K562 treated with DMSO at 1 percent for 24 hours (cell line): ENCODE results near the gene UBA7. TPM values are rescaled to one million over a fixed set of nuclear protein-coding genes. Genes with fewer than 3 reads are reported as not detected.

ENCODE experiments used
- total RNA-seq: library from RNA; unstranded; fragments of 300-600 nt; gene quantifications from 2 replicates; pipeline ENCODE4 v1.2.3, GENCODE V29; 2022; ENCODE audit warnings: low read depth; ENCODE audit not compliant: insufficient read depth

The UBA7 gene
- 18.5 and 21.1 TPM in 2 replicates for total RNA-seq

GRCh38 chr3:49813497-49814174 is at the start of gene UBA7:
TSS of gene UBA7 (minus strand) at chr3:49813953. CDS start at chr3:49813787, 166 bp downstream.

GRCh38 chr3:49856181-49857005 is 42.6 kb upstream of the UBA7 start, which contains the start of gene TRAIP:
TSS of gene TRAIP (minus strand) at chr3:49856564. CDS start at chr3:49856453, 111 bp downstream.

GRCh38 chr3:49802719-49803464 is 10.9 kb downstream of the UBA7 start, which contains the start of gene INKA1:
TSS of gene INKA1 (plus strand) at chr3:49803261. CDS start at chr3:49803393, 132 bp downstream.

GRCh38 chr3:49799761-49800160 is 14.0 kb downstream of the UBA7 start, which contains the start of gene CDHR4:
TSS of gene CDHR4 (minus strand) at chr3:49799873. CDS start at chr3:49799812, 61 bp downstream.

GRCh38 chr3:49786357-49787181 is 27.2 kb downstream of the UBA7 start, which contains the start of gene IP6K1:
TSS of gene IP6K1 (minus strand) at chr3:49786542. CDS start at chr3:49748040, 38,502 bp downstream.

Other genes with a start within 250 kb of the UBA7 start
- gene APEH, start 139.6 kb downstream of the UBA7 start, total RNA-seq, result 158 and 162 TPM in 2 replicates
- 1.8 and 3.8 TPM in 2 replicates for gene MST1, start 124.5 kb downstream of the UBA7 start, total RNA-seq
- 40.0 and 41.8 TPM in 2 replicates for gene RNF123, start 124.4 kb downstream of the UBA7 start, total RNA-seq
- 5.7 and 8.4 TPM in 2 replicates for gene AMIGO3, start 94.3 kb downstream of the UBA7 start, total RNA-seq
- gene GMPPB, start 90.0 kb downstream of the UBA7 start, total RNA-seq, result 18.7 and 20.7 TPM in 2 replicates
- 36.0 and 40.6 TPM in 2 replicates for gene IP6K1, start 27.4 kb downstream of the UBA7 start, total RNA-seq
- 0.37 TPM in 1 of 2 replicates, not detected in the other for gene CDHR4, start 14.1 kb downstream of the UBA7 start, total RNA-seq
- 2.8 and 4.2 TPM in 2 replicates for gene INKA1, start 10.7 kb downstream of the UBA7 start, total RNA-seq
- 22.9 and 24.3 TPM in 2 replicates for gene TRAIP, start 42.6 kb upstream of the UBA7 start, total RNA-seq
- 0.20 and 0.76 TPM in 2 replicates for gene CAMKV, start 56.0 kb upstream of the UBA7 start, total RNA-seq
- 5.2 and 9.9 TPM in 2 replicates for gene MST1R, start 89.9 kb upstream of the UBA7 start, total RNA-seq
- gene MON1A, start 115.9 kb upstream of the UBA7 start, total RNA-seq, result 14.4 and 14.5 TPM in 2 replicates
- gene RBM6, start 126.2 kb upstream of the UBA7 start, total RNA-seq, result 29.5 and 31.5 TPM in 2 replicates